HG03521 (cell line): ENCODE results near the gene LRRN1.

Experiments used
- ATAC-seq: cut with Tn5 transposase; IDR thresholded peaks from one replicate; pipeline ENCODE4 v1.9.1; 2021; ENCODE audit warnings: mild to moderate bottlenecking, moderate library complexity; ENCODE audit not compliant: unreplicated experiment

The LRRN1 gene

GRCh38 chr3:3893590-3893989, 94.4 kb downstream of the LRRN1 start:
- no peak for ATAC-seq
